ENCODE results near the gene BMAL1. TPM values are rescaled to one million over a fixed set of nuclear protein-coding genes. Genes with fewer than 3 reads are reported as not detected.
"Not testable (repeated sequence)": the region's sequence is repeated elsewhere in the genome, so short reads cannot be mapped to it uniquely, and the experiment has no call there.

BMAL1 gene
- total RNA-seq, 4 donors from 2014 or later, result 41.2 to 97.5 (median 50.7) TPM

DNA sequence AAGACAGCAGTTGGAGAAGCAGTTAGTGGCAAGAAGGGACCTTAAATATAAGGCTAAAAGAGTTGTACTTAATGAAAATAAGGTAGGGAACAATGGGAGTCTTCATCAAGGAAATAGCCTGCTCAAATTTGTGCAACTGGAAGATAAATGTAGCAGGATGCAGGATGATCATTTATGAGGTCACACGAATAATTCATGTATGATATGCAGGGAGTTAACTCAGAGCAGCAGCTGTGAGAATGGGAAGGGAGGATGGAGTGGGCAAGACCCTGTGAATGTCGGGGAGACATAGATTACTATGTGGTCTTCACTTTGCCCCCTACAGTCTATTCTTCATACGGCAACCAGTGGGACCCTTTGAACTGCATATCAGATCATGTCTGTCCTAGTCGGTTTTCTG, 25.2 kb upstream of the BMAL1 start:
- Histone ChIP-seq H3K4me3 (replicated peaks in 1 of 3) (no peak overlapping the region), H3K27ac (no peak overlapping the region), H3K4me1 (no peaks in the 10 kb centered on the region), H3K27me3 (no peaks in the 10 kb centered on the region), H3K9me3 (no peaks in the 10 kb centered on the region), H3K36me3 (no peaks in the 10 kb centered on the region)
- 94% methylated on average over 4 of the region's 4 CpGs for WGBS, 2 donors
- intact Hi-C loops (cut with DNase I), result no loop called here
- no peak for DNase-seq
- TF ChIP-seq, protein P1, sequence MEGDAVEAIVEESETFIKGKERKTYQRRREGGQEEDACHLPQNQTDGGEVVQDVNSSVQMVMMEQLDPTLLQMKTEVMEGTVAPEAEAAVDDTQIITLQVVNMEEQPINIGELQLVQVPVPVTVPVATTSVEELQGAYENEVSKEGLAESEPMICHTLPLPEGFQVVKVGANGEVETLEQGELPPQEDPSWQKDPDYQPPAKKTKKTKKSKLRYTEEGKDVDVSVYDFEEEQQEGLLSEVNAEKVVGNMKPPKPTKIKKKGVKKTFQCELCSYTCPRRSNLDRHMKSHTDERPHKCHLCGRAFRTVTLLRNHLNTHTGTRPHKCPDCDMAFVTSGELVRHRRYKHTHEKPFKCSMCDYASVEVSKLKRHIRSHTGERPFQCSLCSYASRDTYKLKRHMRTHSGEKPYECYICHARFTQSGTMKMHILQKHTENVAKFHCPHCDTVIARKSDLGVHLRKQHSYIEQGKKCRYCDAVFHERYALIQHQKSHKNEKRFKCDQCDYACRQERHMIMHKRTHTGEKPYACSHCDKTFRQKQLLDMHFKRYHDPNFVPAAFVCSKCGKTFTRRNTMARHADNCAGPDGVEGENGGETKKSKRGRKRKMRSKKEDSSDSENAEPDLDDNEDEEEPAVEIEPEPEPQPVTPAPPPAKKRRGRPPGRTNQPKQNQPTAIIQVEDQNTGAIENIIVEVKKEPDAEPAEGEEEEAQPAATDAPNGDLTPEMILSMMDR (IDR thresholded peaks at IDR 0.05), result no peak
- no peak for TF ChIP-seq POLR2A (IDR thresholded peaks at IDR 0.05)

DNA sequence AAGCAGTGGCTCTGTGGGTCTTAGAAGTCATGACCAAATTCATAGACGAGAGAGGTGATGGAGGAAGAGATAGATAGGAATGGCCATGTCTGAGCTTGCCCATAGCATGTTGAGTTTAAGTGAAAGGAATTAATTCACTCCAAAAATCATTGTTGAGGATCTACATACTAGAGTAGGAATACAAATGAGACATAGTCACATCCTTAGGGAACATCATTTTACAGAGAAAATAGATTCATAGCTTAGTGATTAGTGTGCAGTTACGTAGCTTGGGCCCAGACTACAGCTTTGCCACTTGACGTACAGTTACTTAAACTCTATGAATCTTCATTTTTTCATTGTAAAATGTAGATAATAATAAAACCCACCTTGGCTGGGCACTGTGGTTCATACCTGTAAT, 21.4 kb upstream of the BMAL1 start:
- Histone ChIP-seq H3K27ac (no peak overlapping the region), H3K4me1 (peaks cover 16 to 30% of the 10 kb centered on the region in 2 donors), H3K9me3 (no peaks in the 10 kb centered on the region), H3K27me3 (no peaks in the 10 kb centered on the region), H3K36me3 (no peaks in the 10 kb centered on the region), H3K4me3 (replicated peaks in 1 of 3) (no peak overlapping the region)
- intact Hi-C loops (cut with DNase I), result no loop called here
- TF ChIP-seq, protein P1 (IDR thresholded peaks at IDR 0.05), result no peak
- TF ChIP-seq POLR2A (IDR thresholded peaks at IDR 0.05), result no peak
- 64 to 95% methylated on average over 3 of the region's 3 CpGs for WGBS, 2 donors
- no peak for DNase-seq

DNA sequence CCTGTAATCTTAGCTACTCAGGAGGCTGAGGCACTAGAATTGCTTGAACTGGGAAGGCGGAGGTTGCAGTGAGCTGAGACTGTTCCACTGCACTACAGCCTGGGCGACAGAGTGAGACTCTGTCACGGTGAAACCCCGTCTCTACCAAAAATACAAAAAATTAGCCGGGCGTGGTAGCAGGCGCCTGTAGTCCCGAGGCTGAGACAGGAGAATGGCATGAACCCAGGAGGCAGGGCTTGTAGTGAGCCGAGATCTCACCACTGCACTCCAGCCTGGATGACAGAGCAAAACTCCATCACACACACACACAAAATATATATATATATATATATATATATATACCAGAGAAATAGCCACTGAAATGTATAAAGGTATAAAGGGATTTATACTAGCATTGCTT, 19.5 kb upstream of the BMAL1 start:
- H3K9me3 ChIP-seq; H3K27ac ChIP-seq; H3K36me3 ChIP-seq; intact Hi-C loops (cut with DNase I); H3K27me3 ChIP-seq; H3K4me3 ChIP-seq (replicated peaks in 1 of 3): not testable (repeated sequence)
- peaks cover 35 to 48% of the 10 kb centered on the region in 2 donors for H3K4me1 ChIP-seq
- DNase-seq, result peak in 1 of 2 donors; percentile 53
- 73 to 91% methylated on average over 4 to 9 of the region's 9 CpGs for WGBS, 2 donors

DNA sequence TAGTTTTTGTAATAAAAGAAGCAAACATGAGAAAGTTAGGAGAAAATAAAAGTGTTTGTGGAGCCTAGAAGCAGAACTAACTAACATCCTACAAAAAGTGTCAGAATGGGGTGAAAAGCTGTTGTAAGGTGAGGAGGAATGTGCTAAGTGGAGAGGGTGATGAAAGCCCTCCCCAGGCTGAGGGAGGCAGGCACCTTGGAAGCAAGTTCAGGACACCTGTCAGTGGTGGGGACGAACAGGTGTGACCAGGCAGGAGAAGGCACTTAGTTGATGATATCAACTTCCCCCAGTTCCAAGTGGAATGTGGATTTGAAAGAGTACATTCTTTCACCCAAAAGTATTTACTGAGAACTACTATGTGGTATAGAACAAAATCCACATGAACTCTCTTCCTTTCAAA, 18.7 kb upstream of the BMAL1 start:
- Histone ChIP-seq H3K9me3 (no peaks in the 10 kb centered on the region), H3K4me1 (peaks cover 36 to 56% of the 10 kb centered on the region in 2 donors), H3K27me3 (no peaks in the 10 kb centered on the region), H3K36me3 (no peaks in the 10 kb centered on the region), H3K27ac (peak overlapping the region in 1 of 3 donors; percentile 7), H3K4me3 (replicated peaks in 1 of 3) (no peak overlapping the region)
- WGBS, 2 donors, result 0 to 94% methylated on average over 1 of the region's 1 CpG
- intact Hi-C loops (cut with DNase I), result no loop called here
- no peak for DNase-seq
- TF ChIP-seq, protein P1 (IDR thresholded peaks at IDR 0.05), result no peak
- TF ChIP-seq POLR2A (IDR thresholded peaks at IDR 0.05), result no peak

DNA sequence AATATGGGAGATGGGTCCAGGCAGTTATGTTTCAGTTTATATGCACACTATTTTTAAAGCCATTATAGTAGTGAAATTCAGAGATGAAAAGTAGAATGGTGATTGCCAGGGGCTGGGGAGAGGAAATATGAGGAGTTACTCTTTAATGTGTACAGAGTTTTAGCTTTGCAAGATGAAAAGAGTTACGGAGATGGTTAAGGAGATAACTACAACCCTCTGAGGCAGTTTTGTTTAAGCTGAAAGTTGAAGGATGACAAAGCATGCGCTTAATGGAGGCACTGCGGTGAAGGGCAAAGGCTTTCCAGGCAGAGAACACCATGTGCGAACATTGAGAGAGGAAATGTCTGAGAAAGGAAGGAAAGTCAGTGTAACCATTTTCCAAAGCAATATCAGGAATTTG, 18.2 kb upstream of the BMAL1 start:
- Histone ChIP-seq H3K27ac (peak overlapping the region in 2 of 3 donors; percentile 7 to 13), H3K4me1 (peaks cover 36 to 60% of the 10 kb centered on the region in 2 donors), H3K4me3 (replicated peaks in 1 of 3) (no peak overlapping the region), H3K36me3 (no peaks in the 10 kb centered on the region), H3K9me3 (no peaks in the 10 kb centered on the region), H3K27me3 (no peaks in the 10 kb centered on the region)
- DNase-seq, result no peak
- intact Hi-C loops (cut with DNase I), result no loop called here
- TF ChIP-seq, protein P1 (IDR thresholded peaks at IDR 0.05), result no peak
- TF ChIP-seq POLR2A (IDR thresholded peaks at IDR 0.05), result no peak
- WGBS, 2 donors, result 92 to 97% methylated on average over 4 of the region's 4 CpGs

Measured in thyroid gland (tissue), 4 donors.